HG03457 (cell line): Measurements from ENCODE around the gene TMA16.
"Not testable (repeated sequence)": the region's sequence is repeated elsewhere in the genome, so short reads cannot be mapped to it uniquely, and the experiment has no call there.

Experiments used
- ATAC-seq: cut with Tn5 transposase; IDR thresholded peaks from one replicate; pipeline ENCODE4 v1.9.1; 2021; ENCODE audit warnings: moderate number of reproducible peaks; ENCODE audit not compliant: unreplicated experiment

Gene TMA16

GRCh38 chr4:163505374-163505773, 10.9 kb downstream of the TMA16 start:
- no peak for ATAC-seq

- ATAC-seq, result no peak
Measured at GRCh38 chr4:163515198-163515597, 20.7 kb downstream of the TMA16 start.

GRCh38 chr4:163523791-163524365, 29.4 kb downstream of the TMA16 start:
- no peak for ATAC-seq

GRCh38 chr4:163525982-163526381, 31.5 kb downstream of the TMA16 start:
- no peak for ATAC-seq

DNA sequence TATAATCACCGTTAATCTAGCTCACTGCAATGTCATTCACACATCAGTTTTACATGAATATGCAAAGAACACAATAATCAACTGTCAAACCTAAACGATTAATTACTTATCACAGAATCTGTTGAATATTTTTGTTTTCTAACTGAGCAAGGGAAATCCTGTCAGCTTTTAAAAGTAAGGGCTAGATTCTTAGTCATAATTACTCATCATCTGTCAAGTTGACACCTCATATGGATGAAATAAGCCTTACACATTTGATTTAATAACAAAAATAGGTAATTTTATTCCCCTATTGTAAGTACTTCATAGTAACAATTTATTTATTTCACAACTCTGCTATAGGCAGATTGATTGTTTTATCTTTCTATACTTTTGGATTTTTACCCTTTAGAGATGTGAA, 32.7 kb downstream of the TMA16 start:
- no peak for ATAC-seq

GRCh38 chr4:163528653-163529052, 34.2 kb downstream of the TMA16 start:
- ATAC-seq, result no peak

DNA sequence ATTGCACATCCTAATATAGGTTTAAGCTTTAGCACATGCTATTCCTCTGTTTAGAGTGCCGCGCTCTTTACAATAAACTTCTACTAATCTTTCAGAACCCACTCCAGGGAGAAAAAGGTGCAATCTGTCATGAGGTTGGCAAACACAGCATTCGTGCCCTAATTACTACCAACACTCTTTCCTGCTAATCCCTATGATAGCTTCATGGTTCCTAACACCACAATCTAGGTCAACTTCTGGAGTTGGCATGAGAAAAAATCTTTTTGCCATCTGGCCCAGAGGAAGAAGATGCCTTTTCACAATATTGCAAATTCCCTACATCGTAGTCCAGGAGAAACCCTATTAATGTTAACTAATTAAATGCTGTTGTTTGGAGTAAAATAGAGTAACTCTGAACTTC, 39.6 kb downstream of the TMA16 start:
- no peak for ATAC-seq

DNA sequence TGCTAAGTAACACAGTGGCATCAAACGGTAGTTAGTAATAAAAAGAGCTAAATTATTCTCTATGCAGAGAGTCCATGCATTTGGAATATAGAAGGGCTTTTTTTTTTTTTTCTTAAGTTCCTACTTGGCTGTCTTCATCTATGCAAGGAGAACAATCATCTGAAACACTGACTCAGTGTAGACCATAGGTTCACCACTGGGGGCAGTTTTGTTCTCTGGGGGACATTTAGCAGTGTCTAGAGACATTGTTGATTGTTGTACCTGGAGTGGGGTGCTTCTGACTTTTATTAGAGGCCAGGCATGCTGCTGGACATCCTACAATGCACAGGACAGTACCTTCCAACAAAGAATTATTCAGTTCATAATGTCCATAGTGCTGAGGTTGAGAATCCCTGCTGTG, 41.2 kb downstream of the TMA16 start:
- ATAC-seq, result no peak

DNA sequence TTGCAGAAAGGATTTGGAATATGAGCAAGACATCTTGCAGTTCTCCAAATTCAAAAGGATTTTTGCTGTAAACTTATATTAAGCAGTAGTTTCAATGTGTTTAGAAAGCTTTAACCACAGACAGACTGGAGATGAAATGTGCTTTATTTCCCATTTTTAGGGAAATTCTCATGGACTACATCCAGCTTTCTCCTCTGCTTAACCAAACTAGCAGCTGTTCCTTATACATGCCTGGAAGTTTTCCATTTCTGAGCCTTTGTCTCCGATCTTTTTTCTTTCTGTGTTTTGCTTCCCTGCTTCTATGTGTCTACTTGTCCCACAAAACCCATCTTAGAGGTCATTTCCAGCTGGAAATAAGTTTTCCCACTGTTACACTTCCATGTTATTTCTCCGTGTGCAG, 41.6 kb downstream of the TMA16 start:
- ATAC-seq, result no peak

- ATAC-seq, result no peak
Measured at GRCh38 chr4:163537114-163537513, 42.6 kb downstream of the TMA16 start.

DNA sequence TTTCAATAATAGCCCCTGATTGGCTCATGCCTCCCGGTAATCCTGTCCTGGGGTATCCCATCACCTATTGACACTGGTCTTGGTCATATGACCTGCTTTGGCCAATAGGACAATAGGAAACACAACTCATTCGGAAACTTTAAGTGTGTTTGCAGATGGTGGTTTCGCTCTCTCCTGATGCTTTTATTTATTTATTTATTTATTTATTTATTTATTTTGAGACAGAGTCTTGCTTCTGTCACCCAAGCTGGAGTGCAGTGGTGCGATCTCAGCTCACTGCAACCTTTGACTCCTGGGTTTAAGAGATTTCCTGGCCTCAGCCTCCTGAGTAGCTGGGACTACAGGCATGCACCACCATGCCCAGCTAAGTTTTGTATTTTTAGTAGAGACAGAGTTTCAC, 44.3 kb downstream of the TMA16 start:
- ATAC-seq, result not testable (repeated sequence)

- no peak for ATAC-seq
Measured at GRCh38 chr4:163540448-163540847, 46.0 kb downstream of the TMA16 start.

- no peak for ATAC-seq
Measured at GRCh38 chr4:163540977-163541376, 46.5 kb downstream of the TMA16 start.

- ATAC-seq, result no peak
Measured at GRCh38 chr4:163542275-163542674, 47.8 kb downstream of the TMA16 start.

GRCh38 chr4:163544407-163545038, 50.0 kb downstream of the TMA16 start:
- peak; percentile 65 for ATAC-seq

- ATAC-seq, result no peak
Measured at GRCh38 chr4:163548481-163549243, 54.2 kb downstream of the TMA16 start.

GRCh38 chr4:163550869-163551267, 56.4 kb downstream of the TMA16 start:
- ATAC-seq, result no peak

DNA sequence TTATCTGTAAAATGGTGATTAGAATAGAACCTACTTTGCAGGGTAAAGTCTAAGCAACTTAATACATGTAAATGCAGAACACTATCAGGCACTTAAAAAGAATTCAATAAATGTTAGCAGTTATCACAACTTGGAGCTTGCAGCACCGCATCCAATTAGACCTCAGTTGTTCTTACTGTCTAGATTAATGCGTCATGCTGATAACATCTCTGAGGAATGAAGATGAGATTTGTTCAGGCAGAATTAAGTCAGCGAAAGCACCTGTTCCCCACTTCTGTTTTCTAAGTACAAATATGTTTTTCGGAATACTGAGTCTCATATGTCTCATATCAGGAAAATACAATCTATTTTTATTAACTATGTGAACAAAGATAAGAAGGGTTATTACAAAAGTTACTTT, 58.7 kb downstream of the TMA16 start:
- ATAC-seq, result no peak

DNA sequence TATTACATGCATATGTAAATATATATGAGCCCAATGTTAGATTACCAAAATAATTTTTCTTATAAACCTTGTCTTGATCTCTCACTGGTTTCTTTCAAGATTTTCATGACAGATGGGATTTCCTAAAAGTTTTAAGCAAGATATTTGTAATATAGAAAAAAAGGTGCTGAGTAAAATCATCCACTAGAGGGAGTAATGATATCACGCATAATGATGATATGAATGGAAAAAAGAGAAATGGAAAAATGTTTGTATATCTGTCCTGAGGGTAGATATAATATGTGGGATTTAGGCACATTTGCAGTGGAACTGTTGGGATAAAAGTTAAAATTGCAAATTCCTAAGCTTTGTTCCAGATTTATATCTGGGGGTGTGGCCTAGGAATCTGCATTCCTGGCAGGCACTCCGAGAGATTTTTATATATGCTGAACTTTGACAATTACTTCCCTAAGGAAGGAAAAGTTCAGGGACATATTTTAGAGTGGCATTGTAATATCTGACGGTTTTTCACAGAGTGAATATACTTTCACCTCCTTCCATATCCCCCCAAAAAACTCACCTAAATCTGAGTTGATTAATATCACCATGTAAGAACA, 60.5 kb downstream of the TMA16 start:
- no peak for ATAC-seq

DNA sequence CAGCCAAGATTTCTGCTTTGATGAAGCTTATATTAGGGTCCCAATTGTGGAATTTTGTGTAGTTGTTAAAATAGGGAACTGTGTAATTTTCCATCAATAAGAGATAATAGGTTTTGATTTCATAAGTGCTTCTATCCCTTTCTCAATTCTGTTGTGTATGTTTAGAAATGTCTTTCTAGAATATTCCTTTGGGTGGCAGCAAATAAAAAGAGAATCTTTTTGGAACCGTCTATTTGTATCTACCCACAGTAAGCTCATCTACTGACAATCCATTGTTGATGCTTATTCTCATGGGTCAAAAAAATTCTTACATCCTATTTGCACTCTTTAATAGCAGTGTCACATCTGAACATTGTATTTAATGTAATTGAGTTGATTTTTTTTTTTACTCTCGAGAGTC, 61.7 kb downstream of the TMA16 start:
- ATAC-seq, result no peak

GRCh38 chr4:163556650-163557391, 62.3 kb downstream of the TMA16 start:
- no peak for ATAC-seq
